CD4-positive, alpha-beta T cell treated with Interleukin-6 for 4 hours (primary cell): ENCODE measurements around the gene DHRS7C.
"Not testable (repeated sequence)": the region's sequence is repeated elsewhere in the genome, so short reads cannot be mapped to it uniquely, and the experiment has no call there.

Experiments
- DNase-seq: peaks from one replicate; pipeline ENCODE4 v3.0.0-alpha.2; 2020; ENCODE audit warnings: mixed read lengths

The DHRS7C gene

DNA sequence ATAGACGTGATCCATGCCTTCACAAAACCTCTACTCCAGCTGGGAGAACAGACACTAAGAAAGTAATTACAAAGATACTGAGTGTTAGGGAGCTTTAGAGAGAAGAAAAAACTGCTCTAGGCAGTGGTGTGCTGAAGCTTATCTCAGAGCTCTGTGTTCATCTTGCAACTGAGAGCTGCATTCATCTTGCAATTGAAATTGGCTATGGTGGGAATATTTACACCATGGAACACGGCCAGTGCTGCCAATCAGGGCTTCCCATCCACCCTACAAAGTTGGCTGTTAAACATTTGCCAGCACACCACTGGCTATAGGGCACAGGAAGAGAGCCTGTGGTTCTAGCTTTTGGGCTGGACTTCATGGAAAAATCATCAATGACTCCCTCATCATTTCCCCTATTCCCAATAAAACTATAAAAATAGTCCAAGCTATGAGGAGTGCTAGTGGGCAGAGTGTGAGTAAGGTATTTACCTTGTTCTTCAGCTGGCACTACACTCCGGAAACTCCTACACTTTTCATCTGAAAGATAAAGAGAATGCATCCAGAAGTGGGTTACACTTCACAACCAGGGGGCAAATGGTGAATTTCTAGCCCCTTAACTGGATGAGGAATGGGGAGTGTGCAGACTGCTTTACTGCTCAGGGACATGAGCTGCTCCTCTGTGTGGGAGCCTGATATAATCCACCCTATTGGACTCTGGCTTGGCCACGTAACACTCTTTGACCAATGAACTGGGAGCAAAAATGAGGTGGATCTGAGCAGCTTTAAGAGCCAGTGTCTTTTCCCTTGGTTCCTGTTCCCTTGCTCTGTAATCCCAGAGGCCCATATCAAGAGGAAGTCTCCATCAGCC lies 18.9 kb upstream of the DHRS7C start:
- DNase-seq: no peak

DNA sequence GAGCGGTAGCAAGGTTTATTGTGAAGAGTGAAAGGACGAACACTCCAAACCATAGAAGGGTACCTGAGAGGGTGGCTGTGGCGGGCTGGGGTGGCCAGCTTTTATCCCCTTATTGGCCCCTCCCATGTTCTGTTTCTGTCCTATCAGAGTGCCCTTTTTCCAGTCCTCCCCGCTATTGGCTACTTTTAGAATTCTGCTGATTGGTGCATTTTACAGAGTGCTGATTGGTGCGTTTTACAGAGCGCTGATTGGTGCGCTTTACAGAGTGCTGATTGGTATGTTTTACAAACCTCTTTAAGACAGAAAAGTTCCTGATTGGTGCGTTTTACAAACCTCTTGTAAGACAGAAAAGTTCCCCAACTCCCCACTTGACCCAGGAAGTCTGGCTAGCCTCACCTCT lies 18.0 kb upstream of the DHRS7C start:
- DNase-seq: no peak

- DNase-seq: no peak
Measured at GRCh38 chr17:9806699-9807098, 15.3 kb upstream of the DHRS7C start.

DNA sequence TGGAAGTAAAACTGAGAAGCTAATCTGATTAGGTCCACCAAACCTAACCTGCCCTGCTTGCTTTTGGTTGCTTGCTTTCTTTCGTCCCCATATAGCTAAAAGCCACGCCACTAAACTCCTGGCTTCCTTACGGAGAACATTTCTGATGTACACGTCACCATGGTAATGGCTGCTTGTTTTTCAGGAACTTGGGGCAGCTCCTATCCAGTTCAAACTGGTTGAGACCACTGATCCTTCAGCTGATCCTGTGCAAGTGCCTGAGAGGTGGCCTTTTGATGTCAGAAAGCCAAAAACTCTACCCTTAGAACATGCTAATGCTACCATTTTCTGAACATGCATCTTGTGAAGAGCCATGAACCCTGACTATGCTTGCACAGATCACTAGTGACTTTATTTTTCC lies 14.4 kb upstream of the DHRS7C start:
- DNase-seq: no peak

- DNase-seq: no peak
Measured at GRCh38 chr17:9802697-9803096, 11.3 kb upstream of the DHRS7C start.

GRCh38 chr17:9802294-9802693 lies 10.9 kb upstream of the DHRS7C start:
- DNase-seq: no peak

DNA sequence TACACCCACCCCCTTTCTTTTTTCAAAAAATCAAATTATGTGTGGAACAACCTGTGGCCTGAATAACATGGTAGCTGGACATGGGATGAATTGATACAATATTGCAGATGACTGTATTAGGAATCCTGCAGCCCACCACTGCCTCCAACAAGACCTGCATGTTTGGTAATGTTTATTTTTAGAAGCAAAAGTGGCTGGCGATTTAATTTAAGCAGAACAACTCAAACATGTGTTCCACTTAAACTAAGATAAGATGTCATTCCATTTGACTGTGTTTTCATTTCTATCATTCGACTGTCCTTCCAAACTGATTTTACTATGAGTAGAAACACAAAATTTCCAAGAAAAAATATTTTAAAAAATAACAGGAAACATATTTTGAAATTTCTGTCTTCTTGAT lies 10.1 kb upstream of the DHRS7C start:
- no peak for DNase-seq

DNA sequence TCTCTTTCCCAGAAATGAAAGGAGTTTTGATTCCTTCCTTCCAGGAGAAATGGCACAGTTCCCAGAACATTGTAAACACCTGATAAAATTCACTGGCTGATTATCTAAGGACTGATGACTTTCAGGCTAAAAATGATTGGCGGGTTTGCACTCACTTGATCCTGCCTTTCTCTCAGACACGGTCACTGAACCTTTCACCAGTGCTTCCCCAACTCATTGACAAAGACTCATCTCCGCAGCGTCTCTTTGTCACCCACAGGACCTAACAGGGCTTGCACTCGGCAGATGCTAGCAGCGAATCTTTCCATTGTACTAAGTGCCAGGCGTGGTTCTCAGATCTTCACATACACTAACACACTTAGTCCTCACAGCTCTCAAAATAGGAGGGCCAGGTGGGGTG lies 7.3 kb upstream of the DHRS7C start:
- no peak for DNase-seq

DNA sequence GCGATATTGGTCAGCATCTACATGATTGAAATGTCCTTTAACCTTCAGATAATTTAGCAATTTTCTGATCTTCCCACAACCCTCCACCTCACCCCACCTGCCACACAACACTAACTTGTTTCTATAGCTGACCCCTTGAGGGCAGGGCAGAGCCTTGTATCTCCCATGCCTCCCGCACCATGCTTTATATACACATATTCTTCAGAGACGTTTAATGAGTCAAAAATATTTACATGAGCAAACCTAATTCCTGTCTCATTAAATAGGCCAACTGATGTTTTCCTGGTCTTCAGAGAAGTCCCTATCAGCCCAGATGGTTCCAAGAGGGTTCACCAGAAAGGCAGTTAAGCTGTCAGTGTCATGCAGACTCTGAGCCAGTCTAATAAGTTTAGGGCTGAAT lies 6.6 kb upstream of the DHRS7C start:
- DNase-seq: no peak

DNA sequence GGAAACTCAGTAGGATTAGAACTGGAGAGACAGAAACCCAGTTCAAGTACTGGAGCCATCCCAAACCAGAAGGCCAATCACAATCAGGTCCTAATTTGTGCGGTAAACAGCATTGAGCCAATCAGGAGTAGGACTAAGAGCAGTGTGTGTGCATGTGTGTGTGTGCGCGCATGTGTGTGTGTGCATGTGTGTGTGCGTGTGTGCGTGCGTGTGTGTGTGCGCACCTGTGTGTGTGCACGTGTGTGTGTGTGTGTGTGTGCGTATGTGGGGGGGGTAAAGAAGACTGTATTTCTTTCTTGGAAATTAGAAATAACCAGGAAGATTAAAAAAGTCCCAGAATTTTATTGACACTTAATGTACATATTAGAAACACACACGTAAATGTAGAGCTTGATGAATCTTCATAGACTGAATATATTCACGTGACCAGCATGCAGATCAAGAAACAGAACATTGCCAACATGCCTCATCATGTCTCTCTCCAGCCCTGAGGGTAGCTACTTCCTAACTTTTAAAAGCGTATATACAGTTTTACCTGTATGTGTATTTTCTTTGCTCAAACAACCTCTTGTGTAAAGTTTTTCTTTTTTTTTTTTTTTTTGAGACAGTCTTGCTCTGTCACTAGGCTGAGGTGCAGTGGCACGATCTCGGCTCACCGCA lies 919 bp upstream of the DHRS7C start:
- no peak for DNase-seq

DNA sequence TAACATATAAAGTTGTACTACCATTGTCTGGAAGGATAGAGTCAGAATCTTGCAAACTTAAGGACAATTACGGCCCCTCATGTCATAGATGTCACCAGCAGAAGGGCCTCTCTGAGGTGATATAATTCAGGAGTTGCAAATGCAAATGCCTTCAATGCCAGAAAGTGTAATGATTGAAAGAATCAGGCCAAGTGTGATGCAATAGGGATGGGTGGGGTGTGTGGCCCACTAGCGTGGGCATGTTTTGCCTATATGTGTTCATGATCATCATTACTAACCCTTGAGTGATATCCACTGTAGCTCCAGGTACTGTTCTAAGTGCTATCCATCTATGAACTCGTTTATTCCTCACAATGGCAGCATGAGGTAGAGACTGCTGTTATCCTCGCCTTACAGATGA lies 1.1 kb downstream of the DHRS7C start:
- no peak for DNase-seq

- no peak for DNase-seq
Measured at GRCh38 chr17:9788601-9789000, 2.8 kb downstream of the DHRS7C start.

GRCh38 chr17:9784544-9784943 lies 6.8 kb downstream of the DHRS7C start:
- DNase-seq: no peak

GRCh38 chr17:9783465-9783864 lies 7.9 kb downstream of the DHRS7C start:
- not testable (repeated sequence) for DNase-seq

DNA sequence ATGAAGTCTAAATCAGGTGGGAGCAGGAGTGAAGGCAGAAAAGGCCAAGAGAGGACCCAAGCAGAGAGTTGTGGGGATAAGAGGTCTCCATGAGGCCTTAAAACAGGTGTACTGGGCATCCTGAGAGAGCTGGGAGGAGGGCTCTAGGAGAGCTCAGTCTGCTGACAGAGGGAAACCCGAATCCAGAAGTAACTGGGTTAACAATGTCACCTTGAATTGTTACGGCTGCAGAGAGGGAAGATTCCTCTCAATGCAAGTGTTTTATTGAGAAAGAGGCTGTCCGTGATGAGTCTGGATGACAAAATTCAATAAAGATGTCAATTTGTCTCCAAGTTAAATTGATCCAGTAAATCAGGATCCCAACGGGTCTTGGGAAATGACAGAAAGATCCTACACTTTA lies 8.3 kb downstream of the DHRS7C start:
- no peak for DNase-seq

- no peak for DNase-seq
Measured at GRCh38 chr17:9780552-9780951, 10.8 kb downstream of the DHRS7C start.

GRCh38 chr17:9776911-9777310 lies 14.5 kb downstream of the DHRS7C start:
- DNase-seq: no peak

DNA sequence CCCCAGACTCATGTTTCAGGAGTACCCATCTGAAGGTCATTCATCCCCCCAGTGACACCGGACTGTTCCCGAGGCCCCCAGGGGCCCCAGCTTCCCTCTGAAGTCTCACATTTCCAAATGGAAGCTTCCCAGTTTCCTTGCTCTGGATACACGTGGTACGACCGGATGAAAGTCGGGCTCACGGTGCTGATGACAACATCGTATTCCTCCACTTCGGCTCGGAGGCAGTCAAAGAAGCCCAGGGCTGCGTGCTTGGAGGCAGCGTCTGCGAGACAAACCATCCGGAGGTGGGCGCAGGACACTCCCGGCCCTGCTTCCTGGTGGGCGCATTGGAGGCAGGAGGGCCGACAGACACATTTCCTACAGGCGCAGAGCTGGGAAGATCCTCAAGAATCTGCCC lies 18.7 kb downstream of the DHRS7C start:
- DNase-seq: no peak

DNA sequence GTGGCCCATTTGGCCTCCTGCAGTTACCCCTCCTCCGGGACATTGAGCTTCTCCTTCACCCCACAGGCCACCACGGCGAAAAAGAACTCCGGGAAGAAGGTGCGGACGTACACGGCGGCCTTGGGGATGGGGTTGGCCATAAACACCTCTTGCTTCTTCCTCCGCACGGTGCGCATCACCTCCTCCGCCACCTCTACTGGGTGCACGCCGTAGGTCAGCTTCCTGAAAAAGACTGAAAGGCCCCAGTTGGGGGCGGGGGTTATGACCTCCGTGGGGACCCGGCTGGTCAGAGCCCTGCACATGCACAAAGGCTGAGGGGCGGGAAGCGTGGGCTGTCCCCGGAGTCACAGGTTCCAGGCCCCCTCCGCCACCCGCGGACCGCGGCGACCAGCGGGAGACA lies 19.9 kb downstream of the DHRS7C start:
- no peak for DNase-seq

DNA sequence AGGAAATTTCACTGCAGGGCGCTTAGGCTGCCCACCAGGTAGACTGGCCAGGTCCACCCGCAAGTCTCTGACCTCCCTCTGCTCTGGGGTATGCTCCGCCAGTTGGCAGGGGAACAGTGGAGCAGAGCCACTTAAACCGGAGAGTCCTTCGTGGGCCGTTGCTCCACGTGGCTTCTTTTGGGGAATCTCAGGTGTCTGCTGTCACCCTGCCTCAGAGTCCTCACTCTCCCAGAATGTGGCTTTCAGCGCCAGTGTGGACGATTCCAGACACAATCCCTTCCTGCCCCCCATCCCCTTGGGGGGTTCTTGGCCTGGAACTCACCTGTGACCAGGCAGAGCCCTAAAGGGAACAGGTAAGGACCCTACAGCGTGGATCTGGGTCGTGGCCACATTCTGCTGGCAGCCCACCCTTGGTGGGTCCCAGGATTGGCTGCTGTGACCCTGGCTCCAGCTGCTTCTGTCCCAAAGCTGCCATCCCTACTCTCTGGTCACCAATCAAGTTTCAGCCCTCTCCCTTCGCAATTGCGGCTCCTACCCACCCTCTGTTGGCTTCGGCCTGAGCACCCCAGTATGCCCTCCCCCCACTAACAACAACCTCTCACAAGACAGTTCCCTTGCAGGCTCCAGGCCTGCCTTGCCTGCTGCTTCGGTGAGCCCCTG lies 22.2 kb downstream of the DHRS7C start:
- no peak for DNase-seq

DNA sequence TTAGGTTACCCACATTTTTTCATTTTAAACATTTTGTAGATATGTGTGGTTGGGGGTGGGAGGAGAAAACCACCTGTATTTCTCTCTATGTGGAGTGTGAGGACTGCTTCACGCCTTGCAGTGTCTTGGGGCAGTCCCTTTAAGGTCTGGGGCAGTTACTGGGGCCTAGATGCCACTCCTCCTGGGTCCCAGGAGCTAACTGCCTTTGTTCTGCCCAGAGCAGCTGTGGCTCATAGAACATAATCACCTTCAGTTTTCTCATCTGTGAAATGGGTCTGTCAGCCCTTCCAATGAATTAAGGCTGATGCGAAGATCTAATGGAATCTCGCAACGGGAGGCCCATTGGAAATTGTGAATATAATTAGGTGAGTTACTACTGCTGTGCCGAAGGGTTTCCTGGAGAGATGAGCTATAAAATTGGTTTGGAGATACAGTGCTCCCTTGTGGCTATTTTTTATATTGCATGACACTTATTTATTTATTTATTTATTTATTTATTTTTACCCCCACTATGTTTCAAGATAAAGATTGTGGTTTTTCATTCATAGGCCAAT lies 22.9 kb downstream of the DHRS7C start:
- no peak for DNase-seq

DNA sequence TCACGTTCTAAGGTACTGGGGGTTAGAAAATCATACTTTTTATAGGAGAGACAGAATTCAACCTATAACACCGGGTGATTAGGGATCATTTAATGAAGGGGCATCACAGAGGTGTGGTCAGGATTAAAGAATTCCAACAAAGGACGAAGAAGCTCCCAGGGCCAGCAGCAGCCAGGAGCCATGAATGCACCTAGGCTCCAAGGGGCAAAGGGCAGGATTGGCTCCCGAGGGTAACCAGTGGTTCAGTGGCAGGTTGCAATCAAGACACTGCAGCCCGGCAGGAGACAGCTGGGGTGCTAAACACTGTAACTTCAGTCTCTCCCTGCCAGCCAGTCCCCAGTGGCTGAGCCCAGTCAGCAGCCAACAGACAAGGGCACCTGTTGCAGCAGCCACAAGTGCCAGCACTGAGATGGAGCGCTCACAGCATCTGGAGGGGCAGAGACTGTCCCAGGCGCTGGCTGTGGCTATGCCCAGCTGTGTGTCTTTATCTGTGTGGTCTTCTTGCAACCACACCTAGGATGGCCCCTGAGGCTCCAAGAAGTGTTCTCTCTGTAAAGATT lies 23.9 kb downstream of the DHRS7C start:
- no peak for DNase-seq

DNA sequence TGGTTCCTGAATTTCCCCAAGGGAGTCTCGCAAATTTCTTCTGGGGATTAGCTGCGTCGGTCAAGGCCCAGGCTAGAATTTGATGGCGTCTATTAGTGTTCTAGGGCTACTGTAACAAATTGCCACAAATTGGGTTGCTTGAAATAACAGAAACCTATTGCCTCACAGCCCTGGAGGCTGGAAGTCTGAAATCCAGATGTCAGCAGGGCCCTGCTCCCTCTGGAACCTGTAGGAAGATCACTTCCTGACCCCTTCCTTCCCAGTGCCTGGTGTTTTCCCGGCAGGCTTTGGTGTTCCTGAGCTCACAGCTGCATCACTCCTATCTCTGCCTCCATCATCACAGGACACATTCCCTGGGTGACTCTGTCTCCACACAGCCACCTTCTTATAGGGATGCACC lies 24.4 kb downstream of the DHRS7C start:
- DNase-seq: no peak
